SK-N-SH (cell line): Measurements from ENCODE around the gene MLIP. TPM values are rescaled to one million over a fixed set of nuclear protein-coding genes. Genes with fewer than 3 reads are reported as not detected.

ENCODE experiments used
- CTCF ChIA-PET: fragments of 300-600, 350-600 bp; formaldehyde crosslinking; extraction: SDS; loops from one replicate; lab custom pipeline; 2021; lab: Yijun Ruan, JAX
- POLR2A ChIA-PET: fragments of 350-600 bp; sonication (Branson Sonifier 250); formaldehyde crosslinking; extraction: SDS; loops from one replicate; lab custom pipeline; 2020; ENCODE audit warnings: antibody characterized with exemption, inconsistent platforms; lab: Yijun Ruan, JAX
- DNase-seq: peaks from one replicate; pipeline ENCODE4 v3.0.0; 2012
- H2AFZ ChIP-seq: fragments of 200-600 bp; sonication (generic); 2 replicates; pipeline ENCODE4 v1.8.1; 2016; ENCODE audit warnings: antibody characterized with exemption, mild to moderate bottlenecking, low read depth
- H3F3A ChIP-seq: fragments of 200-600 bp; sonication (generic); replicated peaks from 2 replicates; pipeline ENCODE3; 2016; ENCODE audit warnings: antibody characterized with exemption, mild to moderate bottlenecking; ENCODE audit not compliant: insufficient read depth
- H3K27ac ChIP-seq, 2 experiments: fragments of 200-500 bp in 1 of 2; fragments of 200-600 bp in 1 of 2; sonication (Bioruptor generic) in 1 of 2; sonication (generic), shearing (Covaris generic) in 1 of 2; 2 replicates each; pipeline versions ENCODE4 v1.5.1 to v1.6.1; 2014 to 2016; ENCODE audit warnings: low read depth in 2 of 2, inconsistent platforms in 1 of 2, low read length in 1 of 2, mild to moderate bottlenecking in 1 of 2, mixed read lengths in 1 of 2
- H3K27me3 ChIP-seq: fragments of 200-600 bp; sonication (generic), shearing (Covaris generic); 2 replicates; pipeline ENCODE4 v1.6.1; 2016; ENCODE audit warnings: mixed run types; ENCODE audit not compliant: insufficient read depth
- H3K36me3 ChIP-seq, 2 experiments: fragments of 200-500 bp in 1 of 2; fragments of 200-600 bp in 1 of 2; sonication (Bioruptor generic) in 1 of 2; sonication (generic) in 1 of 2; replicated peaks in 1 of 2; 2 replicates each; pipeline versions ENCODE3 to v1.5.1; 2014 to 2016; ENCODE audit warnings: low read length in 1 of 2, mild to moderate bottlenecking in 1 of 2; ENCODE audit not compliant: insufficient read depth in 2 of 2, control insufficient read depth in 1 of 2
- H3K4me1 ChIP-seq, 2 experiments: fragments of 200-500 bp in 1 of 2; fragments of 200-600 bp in 1 of 2; sonication (Bioruptor generic) in 1 of 2; sonication (generic), shearing (Covaris generic) in 1 of 2; 2 replicates each; pipeline versions ENCODE4 v1.5.1 to v1.6.1; 2014 to 2016; ENCODE audit warnings: low read depth in 1 of 2, low read length in 1 of 2, mixed run types in 1 of 2; ENCODE audit not compliant: insufficient read depth in 2 of 2, control insufficient read depth in 1 of 2
- H3K4me2 ChIP-seq: fragments of 200-600 bp; sonication (generic), shearing (Covaris generic); 2 replicates; pipeline ENCODE4 v1.6.1; 2017; ENCODE audit warnings: mixed run types
- H3K4me3 ChIP-seq, 2 experiments: fragments of 200-500 bp in 1 of 2; fragments of 200-600 bp in 1 of 2; sonication (Bioruptor generic) in 1 of 2; sonication (generic), shearing (Covaris generic) in 1 of 2; 2 replicates each; pipeline versions ENCODE4 v1.5.1 to v1.8.1; 2014 to 2016; ENCODE audit warnings: low read depth in 2 of 2, inconsistent platforms in 1 of 2, low read length in 1 of 2, mild to moderate bottlenecking in 1 of 2, mixed read lengths in 1 of 2, moderate library complexity in 1 of 2
- H3K79me2 ChIP-seq: fragments of 200-600 bp; sonication (generic); 2 replicates; pipeline ENCODE4 v1.8.1; 2017; ENCODE audit warnings: mild to moderate bottlenecking; ENCODE audit not compliant: insufficient read depth
- H3K9ac ChIP-seq: fragments of 200-600 bp; sonication (generic); 2 replicates; pipeline ENCODE4 v1.6.1; 2017; ENCODE audit warnings: mixed run types
- H3K9me2 ChIP-seq: fragments of 200-600 bp; sonication (generic); 2 replicates; pipeline ENCODE4 v1.6.1; 2017; ENCODE audit warnings: mixed run types
- H3K9me3 ChIP-seq: fragments of 200-600 bp; sonication (generic); 2 replicates; pipeline ENCODE4 v1.6.1; 2017; ENCODE audit warnings: mixed run types, mild to moderate bottlenecking, moderate library complexity
- H4K20me1 ChIP-seq: fragments of 200-600 bp; sonication (generic); 2 replicates; pipeline ENCODE4 v1.6.1; 2017; ENCODE audit warnings: mild to moderate bottlenecking, mixed run types; ENCODE audit not compliant: insufficient read depth
- CHD2 ChIP-seq: fragments of 150-350 bp; IDR thresholded peaks from 2 replicates; pipeline ENCODE4 v1.6.1; 2018; ENCODE audit warnings: low read length; ENCODE audit not compliant: partially characterized antibody
- ELF1 ChIP-seq: IDR thresholded peaks from 2 replicates; pipeline ENCODE4 v1.4.0; 2012
- EP300 ChIP-seq, 2 experiments: IDR thresholded peaks; 2 replicates each; pipeline versions ENCODE4 v1.4.0 to v1.6.1; 2012; ENCODE audit warnings: borderline replicate concordance in 1 of 2, low read depth in 1 of 2, low read length in 1 of 2
- EZH2phosphoT487 ChIP-seq: fragments of 200-600 bp; sonication (generic); IDR thresholded peaks from 2 replicates; pipeline ENCODE4 v1.6.1; 2017; ENCODE audit warnings: low read depth, mixed run types, mild to moderate bottlenecking, antibody characterized with exemption, moderate library complexity, borderline replicate concordance
- FOSL2 ChIP-seq: IDR thresholded peaks from 2 replicates; pipeline ENCODE4 v1.4.0; 2012; ENCODE audit warnings: low read depth, mild to moderate bottlenecking, moderate library complexity, borderline replicate concordance
- MXI1 ChIP-seq: IDR thresholded peaks from 2 replicates; pipeline ENCODE4 v1.6.1; 2012; ENCODE audit warnings: mild to moderate bottlenecking, low read depth, low read length, improper control_type of control experiment
- NRF1 ChIP-seq: IDR thresholded peaks from 2 replicates; pipeline ENCODE4 v1.6.1; 2012; ENCODE audit warnings: low read depth, mild to moderate bottlenecking, low read length
- POLR2AphosphoS5 ChIP-seq: IDR thresholded peaks from 2 replicates; pipeline ENCODE4 v1.6.1; 2012; ENCODE audit warnings: low read depth, low read length
- SIN3A ChIP-seq: IDR thresholded peaks from 2 replicates; pipeline ENCODE4 v1.6.1; 2012; ENCODE audit warnings: low read depth, mild to moderate bottlenecking, low read length, moderate library complexity, borderline replicate concordance
- SMC3 ChIP-seq: IDR thresholded peaks from 2 replicates; pipeline ENCODE4 v1.6.1; 2012; ENCODE audit warnings: low read depth, low read length, improper control_type of control experiment
- TAF1 ChIP-seq: IDR thresholded peaks from 2 replicates; pipeline ENCODE4 v1.6.1; 2012; ENCODE audit warnings: low read depth, mild to moderate bottlenecking, low read length, moderate library complexity, borderline replicate concordance
- YY1 ChIP-seq: IDR thresholded peaks from 2 replicates; pipeline ENCODE4 v1.4.0; 2012; ENCODE audit warnings: low read depth, mild to moderate bottlenecking
- WGBS: methylation state at CpG from one replicate; pipeline ENCODE4 v1.1.6; 2017; ENCODE audit warnings: low lambda C conversion rate; 5-methylcytosine and 5-hydroxymethylcytosine counted together
- polyA plus RNA-seq, 3 experiments: library from polyadenylated mRNA; depleted of rRNA; stranded (reverse); fragments of >200 nt; gene quantifications; 2 replicates each; pipeline ENCODE4 v1.2.3, GENCODE V29; 2012
- TF ChIP-seq, protein P1 (sequence below): IDR thresholded peaks from 2 replicates; pipeline ENCODE4 v1.4.0; 2012; ENCODE audit warnings: low read depth, borderline replicate concordance
- TF ChIP-seq, protein P2 (sequence below): fragments of 150-350 bp; IDR thresholded peaks from 2 replicates; pipeline ENCODE4 v1.6.1; 2016; ENCODE audit warnings: mild to moderate bottlenecking, low read depth, low read length
- TF ChIP-seq, protein P3 (sequence below): IDR thresholded peaks from 2 replicates; pipeline ENCODE4 v1.6.1; 2012; ENCODE audit warnings: mild to moderate bottlenecking, low read depth, low read length, moderate library complexity
- TF ChIP-seq, protein P4 (sequence below): IDR thresholded peaks from 2 replicates; pipeline ENCODE4 v1.4.0; 2012; ENCODE audit warnings: low read depth
- TF ChIP-seq, protein P5 (sequence below): IDR thresholded peaks from 2 replicates; pipeline ENCODE4; 2012

The MLIP gene
- polyA plus RNA-seq, 1 of the 3 experiments (the other 2 are of a cell fraction), result not detected

DNA sequence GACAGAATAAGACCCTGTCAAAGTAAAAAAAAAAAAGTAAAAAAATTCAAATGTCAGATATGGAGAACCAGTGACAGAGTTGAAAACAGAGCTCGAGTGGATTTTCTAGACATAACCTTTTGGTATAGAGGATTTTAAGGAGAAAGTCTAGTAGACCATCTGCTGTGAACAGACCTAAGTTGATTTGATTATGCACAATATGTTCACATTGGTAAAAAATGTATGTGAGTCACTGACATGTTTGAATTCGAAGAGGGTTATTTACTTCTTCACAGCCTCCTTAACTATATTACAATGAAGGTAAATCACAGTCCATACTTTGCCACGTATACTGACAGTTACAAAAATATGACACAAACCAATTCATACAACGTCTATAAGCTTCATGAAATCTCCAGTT, 204.4 kb downstream of the MLIP start:
- no peaks in the 10 kb centered on the region for H3K79me2 ChIP-seq
- POLR2A ChIA-PET, result no interaction called here
- no peaks in the 10 kb centered on the region for H3K9me3 ChIP-seq
- H2AFZ ChIP-seq, result no peak overlapping the region
- H3K27ac ChIP-seq, result no peak overlapping the region
- CTCF ChIA-PET, result no interaction called here
- H3K4me3 ChIP-seq, result no peak overlapping the region
- H3K9ac ChIP-seq, result no peak overlapping the region
- no peaks in the 10 kb centered on the region for H3K27me3 ChIP-seq
- DNase-seq, result no peak
- TF ChIP-seq, protein P1, sequence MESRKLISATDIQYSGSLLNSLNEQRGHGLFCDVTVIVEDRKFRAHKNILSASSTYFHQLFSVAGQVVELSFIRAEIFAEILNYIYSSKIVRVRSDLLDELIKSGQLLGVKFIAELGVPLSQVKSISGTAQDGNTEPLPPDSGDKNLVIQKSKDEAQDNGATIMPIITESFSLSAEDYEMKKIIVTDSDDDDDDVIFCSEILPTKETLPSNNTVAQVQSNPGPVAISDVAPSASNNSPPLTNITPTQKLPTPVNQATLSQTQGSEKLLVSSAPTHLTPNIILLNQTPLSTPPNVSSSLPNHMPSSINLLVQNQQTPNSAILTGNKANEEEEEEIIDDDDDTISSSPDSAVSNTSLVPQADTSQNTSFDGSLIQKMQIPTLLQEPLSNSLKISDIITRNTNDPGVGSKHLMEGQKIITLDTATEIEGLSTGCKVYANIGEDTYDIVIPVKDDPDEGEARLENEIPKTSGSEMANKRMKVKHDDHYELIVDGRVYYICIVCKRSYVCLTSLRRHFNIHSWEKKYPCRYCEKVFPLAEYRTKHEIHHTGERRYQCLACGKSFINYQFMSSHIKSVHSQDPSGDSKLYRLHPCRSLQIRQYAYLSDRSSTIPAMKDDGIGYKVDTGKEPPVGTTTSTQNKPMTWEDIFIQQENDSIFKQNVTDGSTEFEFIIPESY, result no peak
- TF ChIP-seq, protein P2, sequence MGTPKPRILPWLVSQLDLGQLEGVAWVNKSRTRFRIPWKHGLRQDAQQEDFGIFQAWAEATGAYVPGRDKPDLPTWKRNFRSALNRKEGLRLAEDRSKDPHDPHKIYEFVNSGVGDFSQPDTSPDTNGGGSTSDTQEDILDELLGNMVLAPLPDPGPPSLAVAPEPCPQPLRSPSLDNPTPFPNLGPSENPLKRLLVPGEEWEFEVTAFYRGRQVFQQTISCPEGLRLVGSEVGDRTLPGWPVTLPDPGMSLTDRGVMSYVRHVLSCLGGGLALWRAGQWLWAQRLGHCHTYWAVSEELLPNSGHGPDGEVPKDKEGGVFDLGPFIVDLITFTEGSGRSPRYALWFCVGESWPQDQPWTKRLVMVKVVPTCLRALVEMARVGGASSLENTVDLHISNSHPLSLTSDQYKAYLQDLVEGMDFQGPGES, result no peak
- no peak for TF ChIP-seq POLR2AphosphoS5
- no peak for TF ChIP-seq ELF1
- no peak for TF ChIP-seq CHD2
- no peak for TF ChIP-seq EP300 (IDR thresholded peaks at IDR 0.05; ENCODE audit: borderline replicate concordance in 1 of 2, low read depth in 1 of 2, low read length in 1 of 2)
- TF ChIP-seq, protein P3, sequence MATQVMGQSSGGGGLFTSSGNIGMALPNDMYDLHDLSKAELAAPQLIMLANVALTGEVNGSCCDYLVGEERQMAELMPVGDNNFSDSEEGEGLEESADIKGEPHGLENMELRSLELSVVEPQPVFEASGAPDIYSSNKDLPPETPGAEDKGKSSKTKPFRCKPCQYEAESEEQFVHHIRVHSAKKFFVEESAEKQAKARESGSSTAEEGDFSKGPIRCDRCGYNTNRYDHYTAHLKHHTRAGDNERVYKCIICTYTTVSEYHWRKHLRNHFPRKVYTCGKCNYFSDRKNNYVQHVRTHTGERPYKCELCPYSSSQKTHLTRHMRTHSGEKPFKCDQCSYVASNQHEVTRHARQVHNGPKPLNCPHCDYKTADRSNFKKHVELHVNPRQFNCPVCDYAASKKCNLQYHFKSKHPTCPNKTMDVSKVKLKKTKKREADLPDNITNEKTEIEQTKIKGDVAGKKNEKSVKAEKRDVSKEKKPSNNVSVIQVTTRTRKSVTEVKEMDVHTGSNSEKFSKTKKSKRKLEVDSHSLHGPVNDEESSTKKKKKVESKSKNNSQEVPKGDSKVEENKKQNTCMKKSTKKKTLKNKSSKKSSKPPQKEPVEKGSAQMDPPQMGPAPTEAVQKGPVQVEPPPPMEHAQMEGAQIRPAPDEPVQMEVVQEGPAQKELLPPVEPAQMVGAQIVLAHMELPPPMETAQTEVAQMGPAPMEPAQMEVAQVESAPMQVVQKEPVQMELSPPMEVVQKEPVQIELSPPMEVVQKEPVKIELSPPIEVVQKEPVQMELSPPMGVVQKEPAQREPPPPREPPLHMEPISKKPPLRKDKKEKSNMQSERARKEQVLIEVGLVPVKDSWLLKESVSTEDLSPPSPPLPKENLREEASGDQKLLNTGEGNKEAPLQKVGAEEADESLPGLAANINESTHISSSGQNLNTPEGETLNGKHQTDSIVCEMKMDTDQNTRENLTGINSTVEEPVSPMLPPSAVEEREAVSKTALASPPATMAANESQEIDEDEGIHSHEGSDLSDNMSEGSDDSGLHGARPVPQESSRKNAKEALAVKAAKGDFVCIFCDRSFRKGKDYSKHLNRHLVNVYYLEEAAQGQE, result no peak
- TF ChIP-seq MXI1, result no peak
- TF ChIP-seq, protein P4, sequence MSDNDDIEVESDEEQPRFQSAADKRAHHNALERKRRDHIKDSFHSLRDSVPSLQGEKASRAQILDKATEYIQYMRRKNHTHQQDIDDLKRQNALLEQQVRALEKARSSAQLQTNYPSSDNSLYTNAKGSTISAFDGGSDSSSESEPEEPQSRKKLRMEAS, result no peak
- no peak for TF ChIP-seq YY1
- no peak for TF ChIP-seq EZH2phosphoT487
- no peak for TF ChIP-seq SIN3A
- TF ChIP-seq SMC3, result no peak
- no peak for TF ChIP-seq NRF1
- TF ChIP-seq, protein P5, sequence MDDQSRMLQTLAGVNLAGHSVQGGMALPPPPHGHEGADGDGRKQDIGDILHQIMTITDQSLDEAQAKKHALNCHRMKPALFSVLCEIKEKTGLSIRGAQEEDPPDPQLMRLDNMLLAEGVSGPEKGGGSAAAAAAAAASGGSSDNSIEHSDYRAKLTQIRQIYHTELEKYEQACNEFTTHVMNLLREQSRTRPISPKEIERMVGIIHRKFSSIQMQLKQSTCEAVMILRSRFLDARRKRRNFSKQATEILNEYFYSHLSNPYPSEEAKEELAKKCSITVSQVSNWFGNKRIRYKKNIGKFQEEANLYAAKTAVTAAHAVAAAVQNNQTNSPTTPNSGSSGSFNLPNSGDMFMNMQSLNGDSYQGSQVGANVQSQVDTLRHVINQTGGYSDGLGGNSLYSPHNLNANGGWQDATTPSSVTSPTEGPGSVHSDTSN, result no peak
- no peak for TF ChIP-seq TAF1
- TF ChIP-seq FOSL2, result no peak
- TF ChIP-seq, all 33 proteins: peak for 0
- Histone ChIP-seq H3K36me3 (peaks cover 0 to 4% of the 10 kb centered on the region in 2 experiments), H3F3A (no peaks in the 10 kb centered on the region), H3K4me2 (no peak overlapping the region), H3K4me1 (no peaks in the 10 kb centered on the region), H3K9me2 (no peaks in the 10 kb centered on the region), H4K20me1 (no peaks in the 10 kb centered on the region)
- WGBS, result 17% methylated on average over 4 of the region's 4 CpGs

Other genes with a start within 250 kb of the MLIP start
- gene TINAG, start 197.0 kb downstream of the MLIP start, polyA plus RNA-seq (2012; rRNA removed), result 0.13 and 0.29 TPM in 2 replicates